Stimulated activated naive CD8-positive, alpha-beta T cell treated with anti-CD3 and anti-CD28 coated beads, Interleukin-15, amount 100 ng/mL, for 72 hours (primary cell): Measurements from ENCODE around the gene CHRNA4.

ENCODE experiments used
- ATAC-seq: fragments of 150-1000 bp; cut with Tn5 transposase; 2 replicates; pipeline ENCODE4 v1.10.0; 2021; ENCODE audit warnings: mild to moderate bottlenecking, moderate library complexity
- DNase-seq, 2 donors: peaks; one replicate each; pipeline ENCODE4 v3.0.0; 2021 to 2022
- H3K27ac Mint-ChIP-seq, 2 donors: one replicate each; pipeline ENCODE4 v1.8.0; 2022; ENCODE audit warnings: mild to moderate bottlenecking in 2 of 2, mixed read lengths in 2 of 2, moderate library complexity in 2 of 2
- H3K27me3 Mint-ChIP-seq: one replicate; pipeline ENCODE4 v1.8.0; 2022; ENCODE audit warnings: mixed read lengths
- H3K4me1 Mint-ChIP-seq: one replicate; pipeline ENCODE4 v1.8.0; 2022; ENCODE audit warnings: mild to moderate bottlenecking, mixed read lengths
- H3K4me3 Mint-ChIP-seq, 2 donors: one replicate each; pipeline ENCODE4 v1.8.0; 2022; ENCODE audit warnings: mild to moderate bottlenecking in 2 of 2, mixed read lengths in 2 of 2, moderate library complexity in 1 of 2
- H3K9me3 Mint-ChIP-seq, 2 donors: one replicate each; pipeline ENCODE4 v1.8.0; 2022; ENCODE audit warnings: mixed read lengths in 2 of 2

CHRNA4 gene

DNA sequence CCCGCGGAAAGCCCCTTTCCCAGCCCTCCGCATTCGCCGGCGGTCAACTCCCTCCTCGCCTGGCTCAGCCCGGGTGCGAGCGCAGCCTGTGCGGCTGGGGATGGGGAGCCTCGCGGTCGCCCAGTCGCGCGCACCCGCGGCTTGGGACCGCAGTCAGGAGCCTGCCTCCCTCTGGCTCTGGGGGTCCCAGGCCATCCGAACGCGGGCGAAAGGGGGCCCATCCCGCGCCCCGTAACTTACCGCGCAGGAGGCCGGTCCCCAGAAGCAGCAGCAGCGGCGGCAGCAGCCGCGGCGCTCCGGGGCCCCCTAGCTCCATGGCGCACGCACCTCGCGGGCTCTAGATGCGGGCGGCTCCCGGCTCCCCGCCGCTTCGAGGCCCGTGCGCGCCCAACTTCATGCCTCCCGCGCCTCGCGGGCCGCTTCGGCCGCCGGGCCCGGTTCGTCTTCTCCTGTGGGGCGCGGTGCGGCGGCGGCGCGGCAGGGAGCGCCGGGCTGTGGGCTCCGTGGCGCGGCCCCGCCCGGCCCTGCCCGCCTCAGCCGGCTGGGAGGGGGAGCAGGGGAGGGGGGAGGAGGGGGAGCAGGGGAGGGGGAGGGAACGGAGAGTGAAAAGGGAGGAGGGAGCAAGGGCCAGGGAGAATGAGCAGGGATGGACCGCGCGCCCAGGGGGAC lies at the start of gene CHRNA4:
Gene CHRNA4, minus strand, starts transcription at position 500 of the 669 bp plus-strand sequence. Its CDS starts 184 bp downstream, at position 316.
- H3K4me1 Mint-ChIP-seq = peaks cover 6% of the 10 kb centered on the region
- no peak within 1 kb of the TSS for H3K27ac Mint-ChIP-seq
- H3K27me3 Mint-ChIP-seq = peaks cover 69% of the 10 kb centered on the region
- ATAC-seq (peak; percentile 21), DNase-seq (no peak)
- H3K9me3 Mint-ChIP-seq = no peaks in the 10 kb centered on the region
- H3K4me3 Mint-ChIP-seq = no peak within 1 kb of the TSS

GRCh38 chr20:63409834-63410435 lies 48.8 kb upstream of the CHRNA4 start:
- Mint-ChIP-seq H3K4me3 (no peak overlapping the region), H3K9me3 (no peaks in the 10 kb centered on the region), H3K27ac (no peak overlapping the region), H3K27me3 (no peaks in the 10 kb centered on the region), H3K4me1 (peaks cover 13% of the 10 kb centered on the region)
- ATAC-seq = no peak
- DNase-seq = no peak

DNA sequence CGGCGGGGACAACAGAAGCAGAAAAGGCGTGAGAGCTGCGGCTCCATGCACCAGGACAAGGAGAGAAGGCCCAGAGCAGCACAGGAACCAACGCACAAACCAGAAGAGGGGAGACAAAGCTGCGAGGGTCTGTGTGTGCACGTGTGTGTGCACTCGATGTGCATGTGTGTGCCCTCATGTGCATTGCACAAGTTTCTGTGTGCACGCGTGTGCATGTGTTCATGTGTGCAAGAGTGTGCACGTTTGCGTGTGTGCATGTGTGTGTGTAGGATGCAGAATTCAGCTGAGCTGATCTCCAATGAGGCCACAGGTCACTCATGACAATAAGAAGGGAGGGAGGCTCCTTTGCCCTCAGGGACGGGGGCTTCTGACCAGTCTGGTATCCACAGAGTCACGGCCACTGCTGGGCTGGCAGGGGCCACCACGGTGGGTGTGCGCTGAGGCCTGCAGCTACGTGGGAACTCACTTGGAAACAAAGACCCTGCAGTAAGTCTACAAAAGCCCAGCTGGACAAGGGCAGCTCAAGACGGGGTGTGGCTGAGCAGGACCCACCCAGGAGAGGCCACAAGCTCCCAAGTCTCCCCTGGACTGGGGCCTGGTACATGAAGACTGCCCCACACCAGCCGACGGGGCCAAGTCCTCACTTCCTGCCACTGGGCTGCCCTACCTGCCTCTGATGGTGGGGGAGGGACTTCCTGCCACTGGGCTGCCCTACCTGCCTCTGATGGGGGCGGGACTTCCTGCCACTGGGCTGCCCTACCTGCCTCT lies 48.1 kb upstream of the CHRNA4 start:
- no peak overlapping the region for H3K4me3 Mint-ChIP-seq
- ATAC-seq = no peak

GRCh38 chr20:63408684-63409046 lies 47.5 kb upstream of the CHRNA4 start:
- Mint-ChIP-seq H3K27ac (no peak overlapping the region), H3K4me1 (peaks cover 13% of the 10 kb centered on the region), H3K9me3 (no peaks in the 10 kb centered on the region), H3K4me3 (no peak overlapping the region), H3K27me3 (no peaks in the 10 kb centered on the region)
- ATAC-seq (no peak), DNase-seq (no peak)

More for the DNA sequence above, 48.1 kb upstream of the CHRNA4 start:
- Mint-ChIP-seq H3K27me3 (no peaks in the 10 kb centered on the region), H3K4me1 (peaks cover 13% of the 10 kb centered on the region), H3K27ac (no peak overlapping the region), H3K9me3 (no peaks in the 10 kb centered on the region)
- DNase-seq = no peak

GRCh38 chr20:63407928-63408683 lies 47.0 kb upstream of the CHRNA4 start:
- Mint-ChIP-seq H3K4me1 (peaks cover 13% of the 10 kb centered on the region), H3K27ac (no peak overlapping the region), H3K4me3 (no peak overlapping the region), H3K27me3 (no peaks in the 10 kb centered on the region), H3K9me3 (no peaks in the 10 kb centered on the region)
- DNase-seq = no peak
- ATAC-seq = no peak

DNA sequence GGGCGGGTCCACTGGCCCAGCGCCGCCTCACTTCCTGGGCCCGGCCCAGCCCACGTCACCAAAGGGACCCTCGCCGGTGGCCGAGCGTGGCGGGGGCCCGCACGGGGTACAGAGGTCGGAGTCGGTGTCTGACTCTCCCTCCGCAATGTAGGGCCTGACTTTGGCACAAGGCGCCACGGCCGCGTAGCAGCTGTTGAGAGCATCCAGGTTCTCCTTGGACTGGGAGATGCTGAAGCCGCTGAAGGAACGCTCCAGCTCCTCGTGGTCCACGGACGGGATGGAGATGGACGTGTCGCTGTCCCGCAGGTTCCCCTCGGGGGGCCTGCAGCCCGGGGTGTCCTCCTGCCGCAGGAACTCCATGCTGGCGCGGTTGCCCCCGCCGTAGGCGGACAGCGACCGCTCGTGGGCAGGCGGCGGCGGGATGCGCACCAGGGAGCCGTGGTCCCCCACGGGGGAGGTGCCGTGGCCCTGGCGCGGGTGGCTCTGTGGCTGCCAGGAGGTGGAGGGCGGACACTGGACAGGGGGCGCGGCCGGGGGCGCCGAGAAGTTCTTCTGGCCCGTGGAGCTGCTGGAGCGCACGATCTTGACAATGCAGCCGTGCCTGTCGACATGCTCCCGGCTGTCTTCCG lies 45.6 kb upstream of the CHRNA4 start:
- Mint-ChIP-seq H3K27me3 (peaks cover 13% of the 10 kb centered on the region), H3K27ac (no peak overlapping the region), H3K4me1 (peaks cover 9% of the 10 kb centered on the region), H3K4me3 (no peak overlapping the region), H3K9me3 (no peaks in the 10 kb centered on the region)
- DNase-seq (no peak), ATAC-seq (peak; percentile 10)

DNA sequence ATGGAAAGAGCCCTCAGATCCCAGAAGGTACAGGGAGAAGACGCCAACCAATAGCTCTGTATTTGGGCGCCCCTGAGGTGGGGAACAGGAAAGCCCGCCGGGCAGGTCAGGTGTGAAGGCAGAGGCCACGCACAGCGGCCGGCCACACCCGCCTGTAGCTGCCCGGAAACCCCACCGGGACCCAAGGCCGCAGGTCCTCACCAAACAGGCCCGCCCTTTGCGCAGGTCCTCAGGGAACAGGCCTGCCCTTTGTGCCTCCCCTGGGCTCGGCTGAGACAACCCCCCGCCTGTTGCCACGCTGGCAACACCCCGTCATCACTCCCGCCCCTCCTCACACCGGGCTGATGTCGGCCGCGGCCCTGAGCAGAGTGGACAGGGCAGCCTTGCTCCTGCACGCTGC lies 44.9 kb upstream of the CHRNA4 start:
- H3K27me3 Mint-ChIP-seq = peaks cover 17% of the 10 kb centered on the region

DNA sequence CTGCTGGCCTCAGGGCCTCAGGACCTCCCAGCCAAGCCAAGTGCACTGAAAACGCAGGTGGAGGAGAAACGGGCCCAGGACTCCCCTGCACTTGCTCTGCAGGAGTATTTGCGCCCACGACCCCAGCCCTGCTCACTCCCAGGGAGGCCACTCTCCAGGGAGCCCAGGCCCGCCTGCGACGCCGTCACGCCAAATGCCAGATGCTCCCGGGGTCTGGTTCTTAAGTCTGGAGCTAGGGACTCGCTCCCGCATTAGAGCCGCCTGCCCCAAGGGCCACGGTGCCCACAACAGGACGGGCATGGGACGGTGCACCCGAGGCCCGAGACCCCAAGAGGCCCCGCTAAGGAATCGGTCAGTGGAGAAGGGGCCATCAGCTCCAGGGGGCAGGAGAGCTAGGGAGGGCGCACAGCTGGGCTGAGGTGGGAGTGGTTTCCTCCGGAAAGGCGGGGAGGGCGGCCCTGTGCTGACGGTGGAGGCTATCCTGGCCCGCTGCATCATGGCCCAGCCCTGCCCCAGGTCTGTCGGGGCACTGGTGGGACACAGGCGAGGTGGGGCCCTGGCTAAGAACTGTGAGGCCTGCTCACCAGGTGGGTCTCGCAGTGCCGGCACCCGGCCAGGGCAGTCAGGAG lies 44.1 kb upstream of the CHRNA4 start:
- no peak for DNase-seq
- Mint-ChIP-seq H3K9me3 (no peaks in the 10 kb centered on the region), H3K27me3 (peaks cover 17% of the 10 kb centered on the region), H3K4me3 (no peak overlapping the region), H3K4me1 (no peaks in the 10 kb centered on the region), H3K27ac (no peak overlapping the region)
- ATAC-seq = no peak

More for the DNA sequence above, 44.9 kb upstream of the CHRNA4 start:
- DNase-seq (no peak), ATAC-seq (no peak)
- H3K9me3 Mint-ChIP-seq = no peaks in the 10 kb centered on the region
- H3K27ac Mint-ChIP-seq = no peak overlapping the region
- H3K4me1 Mint-ChIP-seq = peaks cover 2% of the 10 kb centered on the region
- H3K4me3 Mint-ChIP-seq = no peak overlapping the region

- DNase-seq (no peak), ATAC-seq (no peak)
- Mint-ChIP-seq H3K4me3 (no peak overlapping the region), H3K27ac (no peak overlapping the region), H3K27me3 (peaks cover 17% of the 10 kb centered on the region), H3K9me3 (no peaks in the 10 kb centered on the region), H3K4me1 (no peaks in the 10 kb centered on the region)
Measured at GRCh38 chr20:63404129-63405085, 43.3 kb upstream of the CHRNA4 start.

DNA sequence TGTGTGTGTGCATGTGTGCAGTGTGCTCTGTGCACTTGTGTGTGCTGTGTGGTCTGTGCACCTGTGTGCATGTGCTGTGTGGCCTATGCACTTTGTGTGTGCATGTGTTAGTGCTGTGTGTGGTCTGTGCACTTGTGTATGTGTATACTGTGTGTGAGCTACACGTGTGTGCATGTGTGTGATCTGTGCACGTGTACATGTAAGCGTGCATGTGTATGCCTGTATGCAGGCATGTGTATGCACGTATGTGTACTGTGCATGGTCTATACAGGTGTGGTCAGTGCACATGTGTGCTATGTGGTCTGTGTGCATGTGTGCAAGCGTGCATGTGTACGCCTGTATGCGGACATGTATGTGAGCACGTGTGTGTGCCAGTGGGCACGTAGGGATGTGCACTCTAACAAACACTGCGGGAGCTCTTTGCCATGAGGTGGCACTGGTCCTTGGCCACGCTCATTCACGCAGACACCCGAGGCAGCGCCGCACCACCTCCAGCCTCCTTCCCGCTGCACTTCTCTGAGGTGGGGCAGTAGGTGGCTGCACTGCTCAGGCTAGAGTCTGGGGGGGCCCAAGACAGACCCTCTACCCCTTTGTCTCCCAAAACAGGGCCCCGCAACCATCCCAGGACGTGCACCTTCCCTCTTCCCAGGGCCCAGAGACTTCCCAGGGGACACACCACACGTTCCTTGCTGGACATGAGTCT lies 42.4 kb upstream of the CHRNA4 start:
- H3K4me1 Mint-ChIP-seq = no peaks in the 10 kb centered on the region
- H3K9me3 Mint-ChIP-seq = no peaks in the 10 kb centered on the region
- ATAC-seq (no peak), DNase-seq (no peak)
- H3K4me3 Mint-ChIP-seq = no peak overlapping the region
- H3K27ac Mint-ChIP-seq = no peak overlapping the region
- H3K27me3 Mint-ChIP-seq = peaks cover 17% of the 10 kb centered on the region

GRCh38 chr20:63402860-63403220 lies 41.7 kb upstream of the CHRNA4 start:
- Mint-ChIP-seq H3K9me3 (no peaks in the 10 kb centered on the region), H3K27me3 (peaks cover 17% of the 10 kb centered on the region), H3K4me1 (no peaks in the 10 kb centered on the region), H3K4me3 (no peak overlapping the region), H3K27ac (no peak overlapping the region)
- ATAC-seq = no peak
- no peak for DNase-seq

DNA sequence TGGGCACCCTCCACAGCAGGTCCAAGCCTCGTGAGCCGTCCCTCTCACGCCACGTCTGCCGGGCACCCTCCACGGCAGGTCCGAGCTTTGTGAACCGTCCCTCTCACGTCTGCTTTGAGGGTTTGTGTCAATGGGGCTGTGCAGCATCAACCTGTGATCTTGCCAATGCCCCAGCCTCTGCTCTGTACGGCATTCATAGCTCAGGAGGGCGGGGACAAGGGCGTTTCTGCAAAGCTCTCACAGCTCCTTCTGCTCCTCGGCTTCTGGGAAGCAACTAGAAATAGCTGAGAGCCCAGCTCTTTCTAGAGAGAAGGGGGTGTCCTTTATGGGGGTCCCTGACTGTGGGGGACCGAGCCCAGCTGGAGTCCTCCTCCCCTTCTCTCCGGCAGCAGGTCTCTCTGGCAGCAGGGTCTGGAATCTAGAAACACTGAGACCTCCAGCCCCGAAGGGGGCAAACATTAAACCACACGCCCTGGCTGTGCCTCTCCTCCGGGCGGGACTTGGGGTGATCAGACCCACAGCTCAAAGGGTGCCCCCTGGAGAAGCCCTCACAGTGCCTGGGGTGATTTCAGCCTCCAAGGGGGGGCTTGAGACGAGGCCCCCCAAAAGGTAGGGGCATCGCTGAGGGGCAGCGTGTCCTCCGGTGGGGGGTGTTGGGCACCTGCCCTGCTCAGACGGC lies 41.2 kb upstream of the CHRNA4 start:
- Mint-ChIP-seq H3K27me3 (peaks cover 17% of the 10 kb centered on the region), H3K4me1 (no peaks in the 10 kb centered on the region), H3K4me3 (no peak overlapping the region), H3K27ac (no peak overlapping the region), H3K9me3 (no peaks in the 10 kb centered on the region)
- DNase-seq = no peak
- no peak for ATAC-seq

DNA sequence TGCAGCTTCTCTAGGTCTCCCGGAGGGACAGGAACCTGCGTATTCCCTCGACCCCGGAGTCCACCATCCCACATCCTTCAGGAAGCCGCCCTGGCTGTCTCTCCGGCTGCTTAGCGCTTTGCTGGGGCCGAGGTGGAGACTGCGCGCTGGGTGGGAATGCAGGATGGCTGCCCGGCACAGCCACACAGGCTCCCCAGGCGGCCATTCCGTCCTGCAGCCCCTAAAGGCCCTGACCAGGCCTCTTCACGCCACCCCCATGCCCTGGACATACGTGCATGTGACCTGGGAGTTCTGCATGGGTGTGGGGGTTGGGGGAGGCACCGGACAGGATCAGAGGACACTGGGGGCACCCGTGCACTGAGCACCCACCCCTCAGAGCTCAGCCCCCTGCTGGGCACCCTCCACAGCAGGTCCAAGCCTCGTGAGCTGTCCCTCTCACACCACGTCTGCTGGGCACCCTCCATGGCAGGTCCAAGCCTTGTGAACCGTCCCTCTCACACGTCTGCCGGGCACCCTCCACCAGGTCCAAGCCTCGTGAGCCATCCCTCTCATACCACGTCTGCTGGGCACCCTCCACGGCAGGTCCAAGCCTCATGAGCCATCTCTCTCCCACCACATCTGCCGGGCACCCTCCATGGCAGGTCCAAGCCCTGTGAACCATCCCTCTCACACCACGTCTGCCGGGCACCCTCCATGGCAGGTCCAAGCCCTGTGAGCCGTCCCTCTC lies 40.4 kb upstream of the CHRNA4 start:
- no peak for ATAC-seq
- H3K4me1 Mint-ChIP-seq = no peaks in the 10 kb centered on the region

More for the DNA sequence above, 40.4 kb upstream of the CHRNA4 start:
- H3K27me3 Mint-ChIP-seq = peaks cover 17% of the 10 kb centered on the region
- H3K4me3 Mint-ChIP-seq = no peak overlapping the region
- no peak overlapping the region for H3K27ac Mint-ChIP-seq
- no peak for DNase-seq
- no peaks in the 10 kb centered on the region for H3K9me3 Mint-ChIP-seq
